RWPE1 (cell line): ENCODE measurements around the gene PRUNE1.

Source experiments
- CTCF ChIA-PET: fragments of 350-600 bp; sonication (Branson Sonifier 250); formaldehyde crosslinking; extraction: SDS; loops from one replicate; lab custom pipeline; 2021; lab: Yijun Ruan, JAX
- POLR2A ChIA-PET: fragments of 400-600 bp; formaldehyde crosslinking; extraction: SDS; loops from one replicate; lab custom pipeline; 2020; ENCODE audit warnings: antibody characterized with exemption; ENCODE audit not compliant: low non-redundant PET; lab: Yijun Ruan, JAX
- DNase-seq: peaks from one replicate; pipeline ENCODE4 v3.0.0; 2012; ENCODE audit warnings: low spot score
- H3K27ac ChIP-seq: fragments of 450-650 bp; 2 replicates; pipeline ENCODE4 v1.5.1; 2017
- CTCF ChIP-seq: fragments of 450-650 bp; conservative IDR thresholded peaks from 2 replicates; pipeline ENCODE4 v1.5.1; 2017; ENCODE audit warnings: low read depth, mild to moderate bottlenecking

PRUNE1 gene

GRCh38 chr1:151065089-151065645, 56.9 kb downstream of the PRUNE1 start:
- ChIA-PET POLR2A (no interaction called here), CTCF (interaction anchor here (0.9 kb wide), 1 partner anchor 165 kb away, joined by 3 read pairs; no protein-coding TSS in a partner anchor)

GRCh38 chr1:151067185-151067584, 58.9 kb downstream of the PRUNE1 start:
- no peak overlapping the region for H3K27ac ChIP-seq
- no peak for TF ChIP-seq CTCF
- ChIA-PET POLR2A (no interaction called here), CTCF (no interaction called here)
- DNase-seq: no peak

More at GRCh38 chr1:151065089-151065645, 56.9 kb downstream of the PRUNE1 start:
- DNase-seq: no peak
- TF ChIP-seq CTCF: no peak
- H3K27ac ChIP-seq: no peak overlapping the region

- TF ChIP-seq CTCF: no peak
- peak overlapping the region; percentile 99 for H3K27ac ChIP-seq
- DNase-seq: no peak
- ChIA-PET POLR2A (no interaction called here), CTCF (interaction anchor here (0.6 kb wide), 1 partner anchor 44 kb away, joined by 3 read pairs; no protein-coding TSS in a partner anchor)
Measured at GRCh38 chr1:151069103-151069486, 60.8 kb downstream of the PRUNE1 start.

GRCh38 chr1:151070474-151071276, 62.4 kb downstream of the PRUNE1 start, which contains the start of gene GABPB2:
TSS of gene GABPB2 (plus strand) at chr1:151070761. CDS start at chr1:151088190, 17,429 bp downstream.
- H3K27ac ChIP-seq: peak within 1 kb of the TSS; percentile 99
- peak; percentile 89 for DNase-seq
- TF ChIP-seq CTCF: peak; percentile 93
- POLR2A ChIA-PET: interaction anchor here (0.5 to 0.6 kb wide), 2 partner anchors 27 to 71 kb away, joined by 3 read pairs; no protein-coding TSS in a partner anchor
- CTCF ChIA-PET: interaction anchor here (0.6 to 1.8 kb wide), 6 partner anchors 11 to 1114 kb away, joined by 3 to 11 read pairs (median 8); partner anchors contain the start of genes C1orf56 and MLLT11

GRCh38 chr1:151072224-151072623, 64.0 kb downstream of the PRUNE1 start:
- DNase-seq: no peak
- POLR2A ChIA-PET: no interaction called here
- CTCF ChIA-PET: interaction anchor here (1.7 to 1.8 kb wide), 2 partner anchors 18 to 25 kb away, joined by 9 to 11 read pairs; partner anchors contain the start of gene C1orf56
- TF ChIP-seq CTCF: no peak
- H3K27ac ChIP-seq: peak overlapping the region; percentile 57
